ENCODE measurements around the gene UBA5. TPM values are rescaled to one million over a fixed set of nuclear protein-coding genes. Genes with fewer than 3 reads are reported as not detected.

UBA5 gene
- total RNA-seq, 1 donor from 2014 or later = 43.0 TPM

DNA sequence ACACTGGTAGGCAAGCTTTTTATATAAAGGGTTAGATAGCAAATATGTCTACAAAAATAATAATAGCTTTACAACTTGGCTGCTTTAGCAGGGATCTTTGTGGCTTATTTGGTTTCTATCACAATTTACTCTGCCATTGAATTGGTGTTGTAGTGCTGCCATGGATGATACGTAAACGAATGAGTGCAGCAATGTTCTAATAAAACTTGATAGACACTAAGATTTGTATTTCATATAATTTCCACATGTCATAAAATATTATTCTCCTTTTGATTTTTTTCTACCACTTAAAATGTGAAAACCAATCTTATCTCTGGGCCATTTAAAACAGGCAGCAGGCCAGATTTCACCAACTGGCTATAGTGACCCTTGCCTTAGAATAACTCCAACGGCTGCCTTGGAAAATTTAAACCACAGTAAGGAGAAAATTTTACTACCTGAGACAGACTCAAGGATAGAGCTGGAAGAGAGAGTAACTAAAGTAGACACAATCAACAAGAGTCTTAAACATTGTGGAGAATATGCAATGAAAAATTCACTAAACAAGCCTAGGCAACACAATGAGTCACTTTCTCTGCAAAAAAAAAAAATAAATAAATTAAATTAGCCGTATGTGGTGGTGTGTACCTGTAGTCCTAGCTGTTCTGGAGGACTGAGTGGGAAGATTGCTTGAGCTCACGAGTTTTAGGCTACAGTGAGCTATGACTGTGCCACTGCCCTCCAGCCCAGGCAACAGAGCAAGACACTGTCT, 54.0 kb downstream of the UBA5 start:
- TF ChIP-seq, protein P1, sequence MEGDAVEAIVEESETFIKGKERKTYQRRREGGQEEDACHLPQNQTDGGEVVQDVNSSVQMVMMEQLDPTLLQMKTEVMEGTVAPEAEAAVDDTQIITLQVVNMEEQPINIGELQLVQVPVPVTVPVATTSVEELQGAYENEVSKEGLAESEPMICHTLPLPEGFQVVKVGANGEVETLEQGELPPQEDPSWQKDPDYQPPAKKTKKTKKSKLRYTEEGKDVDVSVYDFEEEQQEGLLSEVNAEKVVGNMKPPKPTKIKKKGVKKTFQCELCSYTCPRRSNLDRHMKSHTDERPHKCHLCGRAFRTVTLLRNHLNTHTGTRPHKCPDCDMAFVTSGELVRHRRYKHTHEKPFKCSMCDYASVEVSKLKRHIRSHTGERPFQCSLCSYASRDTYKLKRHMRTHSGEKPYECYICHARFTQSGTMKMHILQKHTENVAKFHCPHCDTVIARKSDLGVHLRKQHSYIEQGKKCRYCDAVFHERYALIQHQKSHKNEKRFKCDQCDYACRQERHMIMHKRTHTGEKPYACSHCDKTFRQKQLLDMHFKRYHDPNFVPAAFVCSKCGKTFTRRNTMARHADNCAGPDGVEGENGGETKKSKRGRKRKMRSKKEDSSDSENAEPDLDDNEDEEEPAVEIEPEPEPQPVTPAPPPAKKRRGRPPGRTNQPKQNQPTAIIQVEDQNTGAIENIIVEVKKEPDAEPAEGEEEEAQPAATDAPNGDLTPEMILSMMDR (IDR thresholded peaks at IDR 0.05; ENCODE audit: partially characterized antibody, unreplicated experiment) = no peak
- H3K4me1 Mint-ChIP-seq (ENCODE audit: low read depth, unreplicated experiment) = peaks cover 6% of the 10 kb centered on the region
- no peaks in the 10 kb centered on the region for H3K9me3 Mint-ChIP-seq (ENCODE audit: unreplicated experiment)
- no peak for DNase-seq
- H3K27ac Mint-ChIP-seq (ENCODE audit: unreplicated experiment) = no peak overlapping the region
- H3K36me3 Mint-ChIP-seq (ENCODE audit: unreplicated experiment) = no peaks in the 10 kb centered on the region
- no peaks in the 10 kb centered on the region for H3K27me3 Mint-ChIP-seq (ENCODE audit: unreplicated experiment)
- no peak overlapping the region for H3K4me3 Mint-ChIP-seq (ENCODE audit: unreplicated experiment)

DNA sequence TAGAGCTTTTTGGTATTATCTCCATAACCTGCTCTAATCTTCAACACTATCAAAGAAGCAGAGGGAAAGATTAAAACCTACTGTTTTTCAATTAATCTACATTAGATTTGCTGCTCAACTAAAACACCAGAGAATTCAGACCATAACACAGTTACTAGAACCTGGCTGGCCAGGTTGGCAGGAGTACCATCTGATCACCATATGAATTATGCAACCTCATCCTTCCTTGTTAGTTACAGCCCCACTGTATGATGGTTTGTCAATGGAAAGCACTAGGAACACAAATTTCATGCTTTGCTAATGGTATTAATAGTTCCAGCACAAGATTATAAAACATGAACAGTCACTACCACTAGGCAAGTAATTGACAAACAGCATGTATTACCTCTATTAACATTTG, 56.2 kb downstream of the UBA5 start:
- Mint-ChIP-seq H3K9me3 (ENCODE audit: unreplicated experiment) (peaks cover 4% of the 10 kb centered on the region), H3K36me3 (ENCODE audit: unreplicated experiment) (no peaks in the 10 kb centered on the region), H3K27ac (ENCODE audit: unreplicated experiment) (no peak overlapping the region), H3K27me3 (ENCODE audit: unreplicated experiment) (no peaks in the 10 kb centered on the region), H3K4me1 (ENCODE audit: low read depth, unreplicated experiment) (peaks cover 4% of the 10 kb centered on the region), H3K4me3 (ENCODE audit: unreplicated experiment) (no peak overlapping the region)
- no peak for DNase-seq
- TF ChIP-seq, protein P1 (IDR thresholded peaks at IDR 0.05; ENCODE audit: partially characterized antibody, unreplicated experiment) = no peak

DNA sequence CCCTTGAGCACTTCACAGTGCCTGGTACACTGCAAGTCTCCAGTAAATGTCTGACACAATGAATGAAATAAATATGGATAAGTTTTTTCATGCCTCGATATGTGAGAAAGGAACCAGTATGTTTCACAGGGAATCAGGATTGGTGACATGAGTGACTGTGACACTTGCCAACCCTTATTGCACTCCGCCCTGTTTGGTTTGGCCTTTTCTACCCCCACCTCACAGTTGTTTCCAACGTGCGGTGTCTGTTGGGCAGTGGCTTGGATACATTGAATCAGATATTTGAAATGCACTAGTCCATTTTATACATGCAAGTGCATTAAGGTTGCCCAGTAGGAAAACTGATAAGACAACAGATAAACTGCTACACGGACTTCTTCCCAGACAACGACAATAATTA, 60.1 kb downstream of the UBA5 start:
- peaks cover 11% of the 10 kb centered on the region for H3K9me3 Mint-ChIP-seq (ENCODE audit: unreplicated experiment)
- TF ChIP-seq, protein P1 (IDR thresholded peaks at IDR 0.05; ENCODE audit: partially characterized antibody, unreplicated experiment) = no peak
- H3K27me3 Mint-ChIP-seq (ENCODE audit: unreplicated experiment) = no peaks in the 10 kb centered on the region
- no peak for DNase-seq
- H3K4me3 Mint-ChIP-seq (ENCODE audit: unreplicated experiment) = peak overlapping the region; percentile 42
- H3K4me1 Mint-ChIP-seq (ENCODE audit: low read depth, unreplicated experiment) = peaks cover 4% of the 10 kb centered on the region
- no peak overlapping the region for H3K27ac Mint-ChIP-seq (ENCODE audit: unreplicated experiment)
- no peaks in the 10 kb centered on the region for H3K36me3 Mint-ChIP-seq (ENCODE audit: unreplicated experiment)

DNA sequence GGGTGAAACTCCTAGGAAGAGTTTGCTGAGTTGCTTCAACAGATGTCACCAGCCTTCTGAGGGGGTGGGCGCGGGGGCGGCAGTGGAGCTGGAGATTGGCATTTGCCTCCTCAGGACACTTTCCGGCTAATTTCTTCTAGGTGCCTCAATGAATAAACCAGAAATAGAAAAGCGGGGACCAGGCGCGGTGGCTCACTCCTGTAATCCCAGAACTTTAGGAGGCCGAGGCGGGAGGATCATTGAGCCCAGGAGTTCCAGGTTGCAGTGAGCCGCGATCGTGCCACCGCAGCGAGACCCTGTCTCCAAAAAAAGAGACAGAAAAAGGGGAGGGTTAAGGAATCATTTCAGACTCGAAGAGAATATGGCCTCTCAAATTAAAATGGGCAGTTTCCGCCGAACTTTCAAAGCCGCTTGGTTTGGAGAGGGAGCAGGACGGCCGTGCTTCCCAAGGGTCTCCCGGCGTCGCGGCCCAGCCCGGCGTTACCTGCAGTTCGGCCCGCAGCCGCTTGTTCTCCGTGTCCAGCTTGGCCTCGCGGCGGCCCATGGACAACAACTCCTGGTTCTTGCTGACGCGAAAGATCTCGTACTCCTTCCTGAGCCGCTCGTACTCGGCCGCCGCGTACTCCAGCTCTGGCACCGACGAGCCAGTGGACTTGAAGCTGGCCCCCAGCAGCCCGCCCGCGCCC, 61.5 kb downstream of the UBA5 start:
- TF ChIP-seq, protein P1 (IDR thresholded peaks at IDR 0.05; ENCODE audit: partially characterized antibody, unreplicated experiment) = peak; percentile 41
- H3K27ac Mint-ChIP-seq (ENCODE audit: unreplicated experiment) = peak overlapping the region; percentile 52
- H3K27me3 Mint-ChIP-seq (ENCODE audit: unreplicated experiment) = no peaks in the 10 kb centered on the region
- peak; percentile 78 for DNase-seq
- H3K4me1 Mint-ChIP-seq (ENCODE audit: low read depth, unreplicated experiment) = peaks cover 4% of the 10 kb centered on the region
- no peaks in the 10 kb centered on the region for H3K36me3 Mint-ChIP-seq (ENCODE audit: unreplicated experiment)
- peak overlapping the region; percentile 92 for H3K4me3 Mint-ChIP-seq (ENCODE audit: unreplicated experiment)
- peaks cover 11% of the 10 kb centered on the region for H3K9me3 Mint-ChIP-seq (ENCODE audit: unreplicated experiment)
